Measurements from ENCODE around the gene RAB6B. TPM values are rescaled to one million over a fixed set of nuclear protein-coding genes. Genes with fewer than 3 reads are reported as not detected.

Gene RAB6B
- total RNA-seq, 2 experiments from 2014 or later = 2.7 to 3.9 TPM

- no peaks in the 10 kb centered on the region for H3K27me3 Mint-ChIP-seq
- POLR2A ChIA-PET = no interaction called here
- H3K27ac Mint-ChIP-seq = no peak overlapping the region
- no peak overlapping the region for H3K4me3 Mint-ChIP-seq
- DNase-seq = no peak
- peaks cover 11% of the 10 kb centered on the region for H3K4me1 Mint-ChIP-seq (ENCODE audit: low read depth)
- intact Hi-C loops (cut with micrococcal nuclease) = no loop called here
- CTCF ChIA-PET = no interaction called here
- H3K9me3 Mint-ChIP-seq = no peaks in the 10 kb centered on the region
- no peaks in the 10 kb centered on the region for H3K36me3 Mint-ChIP-seq
Measured at GRCh38 chr3:133853925-133854227, 41.8 kb downstream of the RAB6B start.

DNA sequence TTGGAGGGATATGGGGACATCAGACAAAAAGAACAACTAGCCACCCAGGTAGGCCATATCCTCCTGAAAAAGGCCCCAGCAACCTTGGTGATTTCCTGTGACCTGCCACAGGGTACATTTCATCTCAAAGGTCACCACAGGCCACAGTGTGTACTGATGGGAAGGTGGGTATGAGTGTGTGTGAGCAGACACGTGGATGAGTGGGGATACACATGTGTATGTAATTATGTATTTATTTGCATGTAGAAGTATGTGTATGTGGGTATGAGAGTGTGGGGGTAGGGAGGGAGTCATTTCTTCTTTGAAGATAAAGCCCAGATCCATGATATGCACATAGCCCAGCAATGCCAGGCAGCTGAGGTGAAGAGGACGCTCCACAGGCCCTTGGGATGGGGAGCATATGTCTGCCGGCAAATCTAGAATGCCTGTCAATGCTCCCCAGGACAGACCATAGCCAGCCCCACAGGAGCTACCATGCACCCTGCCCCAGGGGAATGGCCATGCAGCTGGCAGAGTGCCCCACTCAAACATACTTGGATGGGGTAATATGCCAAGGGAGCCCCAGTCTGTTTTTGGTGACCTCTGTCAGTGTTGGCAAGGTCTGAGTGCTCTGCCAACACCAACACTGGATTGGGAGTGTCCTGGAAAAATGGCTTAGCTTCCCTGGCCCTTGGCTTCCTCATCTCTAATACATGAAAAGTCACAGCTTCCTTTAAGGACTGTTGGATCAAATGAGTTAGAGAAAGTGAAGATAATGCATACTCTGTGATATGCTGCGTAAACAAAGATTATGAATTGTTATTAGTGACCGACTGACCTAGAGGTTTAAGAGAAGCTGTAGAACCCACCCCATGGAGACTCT lies 42.4 kb downstream of the RAB6B start:
- H3K27ac Mint-ChIP-seq = no peak overlapping the region
- intact Hi-C loops (cut with micrococcal nuclease) = no loop called here
- H3K27me3 Mint-ChIP-seq = no peaks in the 10 kb centered on the region
- H3K4me3 Mint-ChIP-seq = no peak overlapping the region
- H3K9me3 Mint-ChIP-seq = no peaks in the 10 kb centered on the region
- H3K36me3 Mint-ChIP-seq = no peaks in the 10 kb centered on the region
- ChIA-PET CTCF (no interaction called here), POLR2A (no interaction called here)
- peaks cover 11% of the 10 kb centered on the region for H3K4me1 Mint-ChIP-seq (ENCODE audit: low read depth)
- no peak for DNase-seq

DNA sequence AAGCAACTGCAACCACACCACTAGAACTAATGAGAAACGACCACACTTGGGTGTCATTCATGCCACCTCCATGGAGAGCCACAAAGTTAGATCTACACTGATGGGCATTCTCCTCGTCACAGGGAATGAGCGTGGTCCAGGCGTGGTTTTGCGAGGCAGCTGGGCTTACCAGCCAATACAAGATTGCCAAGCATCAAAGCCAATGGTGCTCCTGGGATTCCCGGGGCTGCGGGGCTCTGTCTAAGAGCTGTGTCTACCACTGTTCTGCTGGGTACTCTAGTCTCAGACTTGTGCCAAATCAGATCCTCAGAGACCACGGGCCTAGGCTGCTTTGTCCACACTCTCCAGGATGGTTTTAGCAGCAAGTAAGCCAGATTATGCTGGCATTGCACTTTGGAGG lies 43.8 kb downstream of the RAB6B start:
- intact Hi-C loops (cut with micrococcal nuclease) = loop anchor here (1.0 kb wide), 1 partner anchor 30 kb away; no protein-coding TSS in a partner anchor
- Mint-ChIP-seq H3K4me1 (ENCODE audit: low read depth) (peaks cover 5% of the 10 kb centered on the region), H3K27me3 (no peaks in the 10 kb centered on the region), H3K4me3 (no peak overlapping the region), H3K9me3 (no peaks in the 10 kb centered on the region), H3K27ac (no peak overlapping the region), H3K36me3 (no peaks in the 10 kb centered on the region)
- ChIA-PET POLR2A (no interaction called here), CTCF (no interaction called here)
- DNase-seq = no peak

DNA sequence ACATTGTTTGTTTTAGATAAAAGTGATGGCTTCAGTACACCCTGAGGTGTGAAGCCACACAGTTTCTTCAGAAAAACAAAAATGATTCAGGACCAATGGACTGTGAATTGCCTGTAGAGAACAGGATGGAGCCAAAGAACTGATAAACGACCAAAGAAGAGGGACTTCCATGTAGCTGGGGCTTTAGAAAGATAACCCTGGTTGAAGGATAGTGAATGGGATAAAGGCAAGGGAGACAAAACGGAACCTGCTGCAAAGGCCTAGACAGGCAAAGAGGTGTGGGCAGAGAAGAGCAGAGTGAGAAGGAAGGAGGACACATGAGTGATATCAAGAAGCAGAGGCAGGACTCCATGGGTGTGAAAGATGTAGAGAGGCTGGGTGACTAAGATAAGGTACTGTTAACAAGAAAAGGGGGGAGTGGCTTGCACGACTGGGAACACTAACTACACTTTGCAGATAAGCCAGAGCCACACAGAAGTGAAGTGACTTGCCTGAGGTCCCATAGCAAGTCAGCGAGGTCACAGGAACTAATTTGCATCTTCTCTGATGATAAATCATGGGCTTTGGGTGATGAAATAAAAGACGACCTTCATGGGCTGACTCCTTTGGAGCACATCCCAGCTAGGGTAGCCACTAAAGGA lies 44.3 kb downstream of the RAB6B start:
- peak overlapping the region; percentile 2 for H3K27ac Mint-ChIP-seq
- peaks cover 5% of the 10 kb centered on the region for H3K4me1 Mint-ChIP-seq (ENCODE audit: low read depth)
- POLR2A ChIA-PET = no interaction called here
- no peaks in the 10 kb centered on the region for H3K9me3 Mint-ChIP-seq
- peak; percentile 59 for DNase-seq
- intact Hi-C loops (cut with micrococcal nuclease) = loop anchor here (1.0 kb wide), 1 partner anchor 31 kb away; no protein-coding TSS in a partner anchor
- H3K4me3 Mint-ChIP-seq = no peak overlapping the region
- H3K36me3 Mint-ChIP-seq = no peaks in the 10 kb centered on the region
- CTCF ChIA-PET = no interaction called here
- no peaks in the 10 kb centered on the region for H3K27me3 Mint-ChIP-seq

GRCh38 chr3:133850034-133850433 lies 45.6 kb downstream of the RAB6B start:
- Mint-ChIP-seq H3K27ac (no peak overlapping the region), H3K27me3 (no peaks in the 10 kb centered on the region), H3K4me3 (no peak overlapping the region), H3K4me1 (ENCODE audit: low read depth) (peaks cover 5% of the 10 kb centered on the region), H3K9me3 (no peaks in the 10 kb centered on the region), H3K36me3 (no peaks in the 10 kb centered on the region)
- CTCF ChIA-PET = interaction anchor here (0.8 kb wide), 1 partner anchor 32 kb away, joined by 3 read pairs; no protein-coding TSS in a partner anchor
- DNase-seq = no peak
- intact Hi-C loops (cut with micrococcal nuclease) = no loop called here
- POLR2A ChIA-PET = no interaction called here

- H3K9me3 Mint-ChIP-seq = no peaks in the 10 kb centered on the region
- H3K4me3 Mint-ChIP-seq = no peak overlapping the region
- ChIA-PET POLR2A (no interaction called here), CTCF (no interaction called here)
- intact Hi-C loops (cut with micrococcal nuclease) = loop anchor here (1.0 kb wide), 1 partner anchor 25 kb away; no protein-coding TSS in a partner anchor
- no peaks in the 10 kb centered on the region for H3K27me3 Mint-ChIP-seq
- H3K36me3 Mint-ChIP-seq = no peaks in the 10 kb centered on the region
- no peak overlapping the region for H3K27ac Mint-ChIP-seq
- H3K4me1 Mint-ChIP-seq (ENCODE audit: low read depth) = peaks cover 5% of the 10 kb centered on the region
- no peak for DNase-seq
Measured at GRCh38 chr3:133849346-133849745, 46.3 kb downstream of the RAB6B start.

GRCh38 chr3:133845127-133845526 lies 50.6 kb downstream of the RAB6B start:
- CTCF ChIA-PET = no interaction called here
- Mint-ChIP-seq H3K4me1 (ENCODE audit: low read depth) (no peaks in the 10 kb centered on the region), H3K27ac (no peak overlapping the region), H3K4me3 (no peak overlapping the region), H3K27me3 (no peaks in the 10 kb centered on the region), H3K9me3 (no peaks in the 10 kb centered on the region), H3K36me3 (no peaks in the 10 kb centered on the region)
- POLR2A ChIA-PET = no interaction called here
- no peak for DNase-seq
- intact Hi-C loops (cut with micrococcal nuclease) = no loop called here

- no peak for DNase-seq
- Mint-ChIP-seq H3K36me3 (no peaks in the 10 kb centered on the region), H3K27me3 (no peaks in the 10 kb centered on the region), H3K27ac (no peak overlapping the region), H3K9me3 (no peaks in the 10 kb centered on the region), H3K4me1 (ENCODE audit: low read depth) (no peaks in the 10 kb centered on the region), H3K4me3 (no peak overlapping the region)
- ChIA-PET POLR2A (no interaction called here), CTCF (no interaction called here)
- intact Hi-C loops (cut with micrococcal nuclease) = no loop called here
Measured at GRCh38 chr3:133843634-133844033, 52.0 kb downstream of the RAB6B start.

- DNase-seq = no peak
- intact Hi-C loops (cut with micrococcal nuclease) = no loop called here
- CTCF ChIA-PET = no interaction called here
- POLR2A ChIA-PET = no interaction called here
- Mint-ChIP-seq H3K27me3 (no peaks in the 10 kb centered on the region), H3K27ac (no peak overlapping the region), H3K9me3 (no peaks in the 10 kb centered on the region), H3K4me1 (ENCODE audit: low read depth) (no peaks in the 10 kb centered on the region), H3K4me3 (no peak overlapping the region), H3K36me3 (no peaks in the 10 kb centered on the region)
Measured at GRCh38 chr3:133842158-133842557, 53.5 kb downstream of the RAB6B start.

DNA sequence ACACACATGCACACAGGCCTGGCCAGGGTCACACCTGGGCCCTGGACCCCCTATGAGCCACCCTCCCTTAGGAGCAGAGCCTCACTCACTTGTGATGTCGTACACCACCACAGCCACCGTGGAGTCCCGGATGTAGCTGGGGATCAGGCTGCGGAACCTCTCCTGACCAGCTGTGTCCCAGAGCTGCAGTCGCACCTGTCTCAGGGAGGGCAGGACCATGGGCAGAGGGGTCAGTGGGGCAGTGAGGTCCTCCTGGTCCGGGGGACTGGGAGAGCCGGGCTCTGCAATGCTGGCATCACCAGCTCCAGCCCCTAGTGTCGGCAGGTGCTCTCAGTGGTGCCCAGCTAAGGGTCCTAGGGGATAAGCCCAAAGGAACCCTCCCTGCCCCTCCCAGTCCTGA lies 54.5 kb downstream of the RAB6B start:
- POLR2A ChIA-PET = no interaction called here
- no peak for DNase-seq
- Mint-ChIP-seq H3K36me3 (no peaks in the 10 kb centered on the region), H3K9me3 (no peaks in the 10 kb centered on the region), H3K4me1 (ENCODE audit: low read depth) (no peaks in the 10 kb centered on the region), H3K27me3 (no peaks in the 10 kb centered on the region), H3K27ac (no peak overlapping the region), H3K4me3 (no peak overlapping the region)
- CTCF ChIA-PET = no interaction called here
- intact Hi-C loops (cut with micrococcal nuclease) = no loop called here

GRCh38 chr3:133840767-133841166 lies 54.9 kb downstream of the RAB6B start:
- POLR2A ChIA-PET = no interaction called here
- no peaks in the 10 kb centered on the region for H3K4me1 Mint-ChIP-seq (ENCODE audit: low read depth)
- H3K27me3 Mint-ChIP-seq = no peaks in the 10 kb centered on the region
- CTCF ChIA-PET = interaction anchor here (0.5 kb wide), 1 partner anchor 34 kb away, joined by 4 read pairs; no protein-coding TSS in a partner anchor
- intact Hi-C loops (cut with micrococcal nuclease) = no loop called here
- no peak overlapping the region for H3K27ac Mint-ChIP-seq
- no peaks in the 10 kb centered on the region for H3K9me3 Mint-ChIP-seq
- H3K4me3 Mint-ChIP-seq = no peak overlapping the region
- DNase-seq = no peak
- no peaks in the 10 kb centered on the region for H3K36me3 Mint-ChIP-seq

DNA sequence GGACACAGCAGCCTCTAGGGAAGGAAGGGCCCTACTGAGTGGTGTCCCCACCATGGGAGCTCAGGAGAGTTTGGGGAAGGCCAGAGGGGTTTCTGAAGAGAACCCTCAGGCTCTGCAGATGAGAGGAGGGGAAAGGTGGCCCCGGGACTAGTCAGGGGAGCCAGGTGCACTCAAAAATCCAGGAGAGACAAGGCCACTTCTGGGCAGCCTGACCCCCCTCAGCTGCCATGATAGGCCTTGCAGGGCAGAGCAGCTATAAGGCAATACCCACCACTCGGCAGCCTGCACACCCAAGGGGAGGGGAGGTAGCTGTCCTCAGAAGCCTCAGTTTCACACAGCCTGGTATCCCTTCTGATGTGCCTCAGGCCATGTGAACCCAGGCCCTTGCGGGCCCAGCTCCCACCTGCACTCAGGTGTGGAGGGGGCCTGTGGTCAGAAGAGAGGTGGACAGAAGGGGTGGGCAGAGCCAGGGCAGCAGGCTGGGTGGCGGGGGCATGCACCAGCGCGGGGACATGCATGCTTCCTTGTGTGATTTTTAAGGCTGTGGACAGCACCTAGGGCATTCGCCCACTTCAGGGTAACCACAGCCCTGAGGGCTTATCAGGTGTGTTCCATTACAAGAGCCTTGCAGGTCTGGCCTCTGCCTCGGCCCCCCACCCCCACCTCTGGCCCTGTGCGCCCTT lies 55.5 kb downstream of the RAB6B start:
- no peak overlapping the region for H3K27ac Mint-ChIP-seq

More for the DNA sequence above, 55.5 kb downstream of the RAB6B start:
- no peak for DNase-seq
- no peak overlapping the region for H3K4me3 Mint-ChIP-seq
- intact Hi-C loops (cut with micrococcal nuclease) = no loop called here
- CTCF ChIA-PET = interaction anchor here (0.5 to 0.6 kb wide), 2 partner anchors 34 to 637 kb away, joined by 3 to 4 read pairs; no protein-coding TSS in a partner anchor
- no peaks in the 10 kb centered on the region for H3K27me3 Mint-ChIP-seq
- H3K4me1 Mint-ChIP-seq (ENCODE audit: low read depth) = no peaks in the 10 kb centered on the region
- H3K36me3 Mint-ChIP-seq = no peaks in the 10 kb centered on the region
- H3K9me3 Mint-ChIP-seq = no peaks in the 10 kb centered on the region
- POLR2A ChIA-PET = no interaction called here

All from activated CD4-positive, alpha-beta memory T cell treated with anti-CD3 and anti-CD28 coated beads for 36 hours (primary cell).